Fibroblast of pulmonary artery (primary cell): ENCODE results near the gene C9orf72.
A peak's percentile ranks its signal among the peaks of the same experiment; 100 is the strongest.

Experiments
- DNase-seq: peaks from one replicate; pipeline ENCODE4 v3.0.0-alpha.2; 2010; ENCODE audit warnings: low read depth
- H3K4me3 ChIP-seq: replicated peaks from 2 replicates; pipeline ENCODE4 v1.5.1; 2011; ENCODE audit warnings: low read depth, mild to moderate bottlenecking, control low read depth, low read length, moderate library complexity
- CTCF ChIP-seq: IDR thresholded peaks from 2 replicates; pipeline ENCODE4 v1.5.1; 2011; ENCODE audit warnings: mild to moderate bottlenecking, control low read depth, low read length, inconsistent platforms; ENCODE audit errors: missing control alignments

Gene C9orf72

GRCh38 chr9:27582794-27583193 lies 9.5 kb upstream of the C9orf72 start:
- no peak for TF ChIP-seq CTCF
- DNase-seq: no peak
- no peak overlapping the region for H3K4me3 ChIP-seq

DNA sequence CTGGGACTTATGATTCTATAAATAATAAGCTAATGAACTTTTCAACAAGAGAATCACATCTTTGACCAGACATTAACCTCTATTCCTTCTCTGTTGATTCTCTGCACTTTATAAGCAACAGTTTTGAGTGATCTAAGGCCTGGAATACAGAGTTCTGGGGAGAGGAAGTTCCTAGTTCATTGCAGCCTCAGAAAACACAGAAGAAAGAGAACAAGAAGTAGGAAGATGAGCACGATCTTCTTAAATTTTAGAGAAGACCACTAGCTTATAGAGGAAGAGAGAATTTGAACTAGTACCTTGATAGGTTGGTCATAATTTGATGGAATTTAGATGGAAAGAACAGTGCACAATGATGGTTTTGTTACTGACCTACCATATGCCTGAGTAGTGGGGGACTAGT lies 8.5 kb upstream of the C9orf72 start:
- no peak overlapping the region for H3K4me3 ChIP-seq
- DNase-seq: no peak
- TF ChIP-seq CTCF: no peak

DNA sequence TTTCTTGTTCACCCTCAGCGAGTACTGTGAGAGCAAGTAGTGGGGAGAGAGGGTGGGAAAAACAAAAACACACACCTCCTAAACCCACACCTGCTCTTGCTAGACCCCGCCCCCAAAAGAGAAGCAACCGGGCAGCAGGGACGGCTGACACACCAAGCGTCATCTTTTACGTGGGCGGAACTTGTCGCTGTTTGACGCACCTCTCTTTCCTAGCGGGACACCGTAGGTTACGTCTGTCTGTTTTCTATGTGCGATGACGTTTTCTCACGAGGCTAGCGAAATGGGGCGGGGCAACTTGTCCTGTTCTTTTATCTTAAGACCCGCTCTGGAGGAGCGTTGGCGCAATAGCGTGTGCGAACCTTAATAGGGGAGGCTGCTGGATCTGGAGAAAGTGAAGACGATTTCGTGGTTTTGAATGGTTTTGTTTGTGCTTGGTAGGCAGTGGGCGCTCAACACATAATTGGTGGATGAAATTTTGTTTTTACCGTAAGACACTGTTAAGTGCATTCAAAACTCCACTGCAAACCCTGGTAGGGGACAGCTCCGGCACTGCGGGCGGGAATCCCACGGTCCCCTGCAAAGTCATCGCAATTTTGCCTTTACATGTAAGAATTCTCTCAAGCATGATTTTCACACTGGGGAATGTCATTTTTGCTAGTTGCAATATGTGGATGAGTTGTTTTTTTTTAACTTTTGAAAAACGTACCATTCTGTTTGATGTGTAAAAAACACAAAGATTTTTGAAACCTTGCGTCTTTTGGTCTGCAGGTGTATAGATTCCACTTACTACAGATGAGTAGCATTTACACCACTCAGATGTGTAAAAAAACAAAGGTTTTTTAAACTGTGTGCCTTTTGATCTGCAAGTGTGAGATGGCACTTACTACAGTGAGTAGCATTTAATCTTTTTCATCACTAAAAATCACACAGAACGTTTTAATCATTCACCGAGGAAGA lies 631 bp upstream of the C9orf72 start:
- TF ChIP-seq CTCF: no peak
- H3K4me3 ChIP-seq: peak overlapping the region; percentile 73
- peak; percentile 100 for DNase-seq

GRCh38 chr9:27572566-27572917 lies 739 bp downstream of the C9orf72 start:
- H3K4me3 ChIP-seq: peak overlapping the region; percentile 73
- no peak for TF ChIP-seq CTCF
- DNase-seq: peak; percentile 51

DNA sequence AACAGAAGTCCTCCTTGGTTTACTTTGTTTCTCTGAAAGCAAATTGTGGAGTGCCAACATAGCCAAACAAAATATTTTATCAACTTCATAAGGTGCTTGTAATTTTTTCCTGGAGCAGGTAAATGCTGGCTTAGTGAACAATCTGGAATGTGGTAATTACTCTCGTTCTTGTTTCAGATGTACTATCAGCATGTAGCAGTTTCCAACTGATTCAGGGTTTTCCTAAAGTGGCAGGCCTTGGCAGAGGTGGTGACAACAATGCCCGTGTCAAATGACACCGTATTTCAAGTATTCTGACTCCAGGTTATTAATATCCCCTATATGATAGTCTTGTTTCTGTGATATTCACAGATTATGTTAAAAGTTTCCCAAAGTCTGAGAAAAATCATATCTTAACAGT lies 1.2 kb downstream of the C9orf72 start:
- TF ChIP-seq CTCF: no peak
- DNase-seq: no peak
- peak overlapping the region; percentile 73 for H3K4me3 ChIP-seq

DNA sequence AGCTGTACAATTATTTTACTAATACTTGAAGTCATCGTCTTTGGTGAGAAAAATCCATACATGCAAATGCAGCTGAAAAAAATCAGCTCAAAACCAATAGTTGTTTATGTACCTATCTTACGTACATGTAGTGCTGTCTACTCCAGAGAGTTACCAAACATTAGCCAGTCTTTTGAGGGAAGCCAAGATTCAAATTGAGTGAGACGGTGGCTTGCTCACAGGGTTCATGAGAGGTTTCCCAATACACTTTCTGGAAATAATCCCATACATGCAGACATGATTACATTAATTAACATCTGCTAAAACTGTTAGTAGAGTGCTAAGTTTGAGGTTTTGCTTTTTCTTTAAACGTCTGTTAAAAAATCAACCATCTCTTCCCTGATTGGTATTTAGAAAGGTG lies 2.3 kb downstream of the C9orf72 start:
- DNase-seq: no peak
- H3K4me3 ChIP-seq: no peak overlapping the region
- TF ChIP-seq CTCF: no peak

DNA sequence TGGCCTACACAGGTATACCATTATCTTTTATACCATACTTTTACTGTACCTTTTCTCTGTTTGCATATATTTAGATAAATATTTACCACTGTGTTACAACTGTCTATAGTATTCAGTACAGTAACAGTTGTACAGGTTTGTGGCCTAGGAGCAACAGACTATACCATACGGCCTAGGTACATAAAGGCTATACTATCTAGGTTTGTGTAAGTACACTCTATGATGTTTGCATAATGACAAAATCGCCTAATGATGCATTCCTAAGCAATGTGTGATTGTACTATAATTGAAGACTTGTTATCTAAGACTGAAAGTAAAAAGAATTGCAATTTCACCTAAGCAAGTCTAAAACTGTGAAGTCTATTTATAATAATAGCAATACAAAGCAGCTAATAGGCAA lies 3.9 kb downstream of the C9orf72 start:
- TF ChIP-seq CTCF: no peak

More for the DNA sequence above, 3.9 kb downstream of the C9orf72 start:
- no peak overlapping the region for H3K4me3 ChIP-seq
- DNase-seq: no peak
